Neural cell (in vitro differentiated cells): Measurements from ENCODE around the gene SSBP3.

ENCODE experiments used
- RAD21 ChIP-seq: fragments of 450-650 bp; conservative IDR thresholded peaks from 2 replicates; pipeline ENCODE4 v1.6.1; 2014; ENCODE audit warnings: antibody characterized with exemption, mild to moderate bottlenecking, moderate library complexity
- TAF1 ChIP-seq: IDR thresholded peaks from 2 replicates; pipeline ENCODE4 v1.6.1; 2012; ENCODE audit warnings: low read depth
- TF ChIP-seq, protein P1 (sequence below): fragments of 450-650 bp; IDR thresholded peaks from 2 replicates; pipeline ENCODE4 v1.5.1; 2014; ENCODE audit warnings: antibody characterized with exemption, mild to moderate bottlenecking, moderate library complexity; ENCODE audit not compliant: poor library complexity, severe bottlenecking
- TF ChIP-seq, protein P2 (sequence below): IDR thresholded peaks from 2 replicates; pipeline ENCODE4 v1.6.1; 2012; ENCODE audit warnings: borderline replicate concordance

DNA sequence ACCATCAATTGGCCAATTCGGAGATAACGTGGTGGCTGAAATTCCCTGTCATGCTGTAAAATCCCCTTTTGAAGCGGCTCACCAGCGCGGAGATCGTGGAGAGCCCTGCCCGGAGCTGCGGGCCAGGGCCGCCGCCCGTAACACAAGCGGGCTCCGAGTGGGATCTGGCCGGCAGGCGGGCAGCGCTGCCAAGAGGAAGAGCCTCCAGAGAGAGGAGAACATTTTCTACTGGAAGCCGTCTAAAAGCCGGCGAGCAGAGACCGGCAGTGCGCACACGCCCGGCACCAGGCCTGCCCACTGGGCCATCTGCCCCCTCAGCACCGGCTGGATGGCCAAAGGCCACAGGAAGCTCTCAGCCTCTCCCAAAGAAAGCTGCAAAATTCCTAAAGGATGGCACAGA is 15.5 kb downstream of the SSBP3 start:
- TF ChIP-seq, protein P1, sequence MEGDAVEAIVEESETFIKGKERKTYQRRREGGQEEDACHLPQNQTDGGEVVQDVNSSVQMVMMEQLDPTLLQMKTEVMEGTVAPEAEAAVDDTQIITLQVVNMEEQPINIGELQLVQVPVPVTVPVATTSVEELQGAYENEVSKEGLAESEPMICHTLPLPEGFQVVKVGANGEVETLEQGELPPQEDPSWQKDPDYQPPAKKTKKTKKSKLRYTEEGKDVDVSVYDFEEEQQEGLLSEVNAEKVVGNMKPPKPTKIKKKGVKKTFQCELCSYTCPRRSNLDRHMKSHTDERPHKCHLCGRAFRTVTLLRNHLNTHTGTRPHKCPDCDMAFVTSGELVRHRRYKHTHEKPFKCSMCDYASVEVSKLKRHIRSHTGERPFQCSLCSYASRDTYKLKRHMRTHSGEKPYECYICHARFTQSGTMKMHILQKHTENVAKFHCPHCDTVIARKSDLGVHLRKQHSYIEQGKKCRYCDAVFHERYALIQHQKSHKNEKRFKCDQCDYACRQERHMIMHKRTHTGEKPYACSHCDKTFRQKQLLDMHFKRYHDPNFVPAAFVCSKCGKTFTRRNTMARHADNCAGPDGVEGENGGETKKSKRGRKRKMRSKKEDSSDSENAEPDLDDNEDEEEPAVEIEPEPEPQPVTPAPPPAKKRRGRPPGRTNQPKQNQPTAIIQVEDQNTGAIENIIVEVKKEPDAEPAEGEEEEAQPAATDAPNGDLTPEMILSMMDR = no peak
- TF ChIP-seq, protein P2, sequence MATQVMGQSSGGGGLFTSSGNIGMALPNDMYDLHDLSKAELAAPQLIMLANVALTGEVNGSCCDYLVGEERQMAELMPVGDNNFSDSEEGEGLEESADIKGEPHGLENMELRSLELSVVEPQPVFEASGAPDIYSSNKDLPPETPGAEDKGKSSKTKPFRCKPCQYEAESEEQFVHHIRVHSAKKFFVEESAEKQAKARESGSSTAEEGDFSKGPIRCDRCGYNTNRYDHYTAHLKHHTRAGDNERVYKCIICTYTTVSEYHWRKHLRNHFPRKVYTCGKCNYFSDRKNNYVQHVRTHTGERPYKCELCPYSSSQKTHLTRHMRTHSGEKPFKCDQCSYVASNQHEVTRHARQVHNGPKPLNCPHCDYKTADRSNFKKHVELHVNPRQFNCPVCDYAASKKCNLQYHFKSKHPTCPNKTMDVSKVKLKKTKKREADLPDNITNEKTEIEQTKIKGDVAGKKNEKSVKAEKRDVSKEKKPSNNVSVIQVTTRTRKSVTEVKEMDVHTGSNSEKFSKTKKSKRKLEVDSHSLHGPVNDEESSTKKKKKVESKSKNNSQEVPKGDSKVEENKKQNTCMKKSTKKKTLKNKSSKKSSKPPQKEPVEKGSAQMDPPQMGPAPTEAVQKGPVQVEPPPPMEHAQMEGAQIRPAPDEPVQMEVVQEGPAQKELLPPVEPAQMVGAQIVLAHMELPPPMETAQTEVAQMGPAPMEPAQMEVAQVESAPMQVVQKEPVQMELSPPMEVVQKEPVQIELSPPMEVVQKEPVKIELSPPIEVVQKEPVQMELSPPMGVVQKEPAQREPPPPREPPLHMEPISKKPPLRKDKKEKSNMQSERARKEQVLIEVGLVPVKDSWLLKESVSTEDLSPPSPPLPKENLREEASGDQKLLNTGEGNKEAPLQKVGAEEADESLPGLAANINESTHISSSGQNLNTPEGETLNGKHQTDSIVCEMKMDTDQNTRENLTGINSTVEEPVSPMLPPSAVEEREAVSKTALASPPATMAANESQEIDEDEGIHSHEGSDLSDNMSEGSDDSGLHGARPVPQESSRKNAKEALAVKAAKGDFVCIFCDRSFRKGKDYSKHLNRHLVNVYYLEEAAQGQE = no peak
- TF ChIP-seq TAF1 = no peak
- TF ChIP-seq RAD21 = no peak
